HG02973 (cell line): ENCODE measurements around the gene ADAMTS4.

Experiments used
- ATAC-seq: cut with Tn5 transposase; IDR thresholded peaks from one replicate; pipeline ENCODE4 v1.9.1; 2021; ENCODE audit warnings: moderate library complexity; ENCODE audit not compliant: unreplicated experiment

Gene ADAMTS4

GRCh38 chr1:161158316-161159010, 40.4 kb downstream of the ADAMTS4 start:
- no peak for ATAC-seq

GRCh38 chr1:161157867-161158266, 41.0 kb downstream of the ADAMTS4 start:
- no peak for ATAC-seq

GRCh38 chr1:161153682-161154337, 45.0 kb downstream of the ADAMTS4 start, which contains the start of gene UFC1:
TSS of gene UFC1 (plus strand) at chr1:161153978. CDS start at chr1:161153998, 20 bp downstream.
- peak; percentile 71 for ATAC-seq

- no peak for ATAC-seq
Observed at GRCh38 chr1:161153176-161153575, 45.7 kb downstream of the ADAMTS4 start.

- ATAC-seq = no peak
Observed at GRCh38 chr1:161145832-161146231, 53.0 kb downstream of the ADAMTS4 start.

- no peak for ATAC-seq
Observed at GRCh38 chr1:161140755-161141400, 58.0 kb downstream of the ADAMTS4 start.

- no peak for ATAC-seq
Observed at GRCh38 chr1:161139766-161140165, 59.1 kb downstream of the ADAMTS4 start.

GRCh38 chr1:161138431-161138830, 60.4 kb downstream of the ADAMTS4 start:
- ATAC-seq = no peak

GRCh38 chr1:161137881-161138280, 61.0 kb downstream of the ADAMTS4 start:
- no peak for ATAC-seq
